DND-41 (cell line): ENCODE data around the gene C1orf198.

Source experiments
- CTCF ChIP-seq: IDR thresholded peaks from 2 replicates; pipeline ENCODE4 v1.5.1; 2012; ENCODE audit warnings: borderline replicate concordance, low read length, moderate library complexity, mild to moderate bottlenecking; ENCODE audit not compliant: poor library complexity, severe bottlenecking; ENCODE audit errors: extremely low read depth
- EZH2 ChIP-seq: IDR thresholded peaks from 3 replicates; pipeline ENCODE4 v1.6.1; 2012; ENCODE audit warnings: borderline replicate concordance, low read depth, mild to moderate bottlenecking, moderate library complexity, low read length, inconsistent platforms; ENCODE audit not compliant: severe bottlenecking

GRCh38 chr1:230787471-230787870, 80.8 kb downstream of the C1orf198 start:
- TF ChIP-seq CTCF: no peak
- no peak for TF ChIP-seq EZH2
